Kidney (tissue), 14 donors: ENCODE data around the gene KLRF2. TPM values are rescaled to one million over a fixed set of nuclear protein-coding genes. Genes with fewer than 3 reads are reported as not detected.

Experiments used
- DNase-seq, 5 donors: peaks; one replicate each; pipeline ENCODE4 v3.0.0-alpha.2; 2013 to 2020
- FAIRE-seq: peaks from 2 replicates; lab custom pipeline; 2012; peaks lifted over from hg19 to GRCh38; lab: Jason Lieb, UNC
- H3K27ac ChIP-seq, 2 donors: one replicate each; pipeline ENCODE4 v1.7.0; 2013; ENCODE audit warnings: low read depth in 2 of 2, low read length in 2 of 2, inconsistent platforms in 1 of 2
- H3K27me3 ChIP-seq: one replicate; pipeline ENCODE4 v1.7.1; 2013; ENCODE audit warnings: low read length, inconsistent platforms; ENCODE audit not compliant: control insufficient read depth, insufficient read depth
- H3K36me3 ChIP-seq, 3 donors: one replicate each; pipeline versions ENCODE4 v1.7.0 to v1.7.1; 2013; ENCODE audit warnings: low read length in 3 of 3, control low read depth in 1 of 3, inconsistent platforms in 1 of 3; ENCODE audit not compliant: insufficient read depth in 3 of 3, control insufficient read depth in 2 of 3
- H3K4me1 ChIP-seq, 3 donors: one replicate each; pipeline versions ENCODE4 v1.7.0 to v1.7.1; 2013; ENCODE audit warnings: low read length in 3 of 3, inconsistent platforms in 1 of 3, low read depth in 1 of 3; ENCODE audit not compliant: control insufficient read depth in 2 of 3, insufficient read depth in 2 of 3
- H3K4me3 ChIP-seq, 3 donors: one replicate each; pipeline versions ENCODE4 v1.7.0 to v1.8.1; 2013; ENCODE audit warnings: low read length in 3 of 3, control low read depth in 1 of 3, inconsistent platforms in 1 of 3
- H3K9ac ChIP-seq, 3 donors: one replicate each; pipeline versions ENCODE4 v1.7.0 to v1.7.1; 2013; ENCODE audit warnings: low read length in 3 of 3, control low read depth in 1 of 3, inconsistent platforms in 1 of 3
- H3K9me3 ChIP-seq, 3 donors: one replicate each; pipeline versions ENCODE4 v1.7.0 to v1.7.1; 2013; ENCODE audit warnings: low read length in 3 of 3, control low read depth in 1 of 3, inconsistent platforms in 1 of 3; ENCODE audit not compliant: control insufficient read depth in 2 of 3, insufficient read depth in 1 of 3
- intact Hi-C: fragments of 100-400 bp; cut with DNase I; formaldehyde crosslinking; loops from one replicate; pipeline ENCODE4 v1.11.1; 2022
- polyA plus RNA-seq: library from polyadenylated mRNA; stranded (reverse); fragments of 350-450 nt; fragmentation: Illumina TruSeq; extraction: RNeasy Lipid Tissue Mini Kit (QIAGEN cat#74804); gene quantifications from one replicate; pipeline ENCODE4 v1.2.3, GENCODE V29; 2014; ENCODE audit warnings: low read depth, low replicate concordance; ENCODE audit not compliant: insufficient read depth
- total RNA-seq: library from RNA; stranded (reverse); fragmentation: NEBNext Ultra II Directional; extraction: Animal tissue kit (Norgen Biotek cat#: 25700); gene quantifications from one replicate; pipeline ENCODE4 v1.2.1, GENCODE V29; 2021
- TF ChIP-seq, protein P1 (sequence below): IDR thresholded peaks from 3 replicates; pipeline ENCODE4 v1.5.1; 2012; ENCODE audit warnings: mild to moderate bottlenecking, moderate library complexity, borderline replicate concordance; ENCODE audit not compliant: insufficient read depth; ENCODE audit errors: extremely low read depth
- donor health status: control.
- donor health status: control.
- donor health status: control.
- donor health status: control.
- donor health status: control.
- donor health status: DM: yes; HTN: yes; CAD: no.
- donor health status: Normal renal cell carcinoma (clear cell type).

Gene KLRF2
- total and polyA plus RNA-seq, 2 donors from 2014 or later: not detected

GRCh38 chr12:9897535-9897934 lies 16.2 kb downstream of the KLRF2 start:
- H3K27me3 ChIP-seq: no peaks in the 10 kb centered on the region
- no peak overlapping the region for H3K9ac ChIP-seq
- DNase-seq (no peak), FAIRE-seq (no peak)
- no peaks in the 10 kb centered on the region for H3K36me3 ChIP-seq
- intact Hi-C loops: no loop called here
- no peaks in the 10 kb centered on the region for H3K4me1 ChIP-seq
- no peaks in the 10 kb centered on the region for H3K9me3 ChIP-seq
- TF ChIP-seq, protein P1, sequence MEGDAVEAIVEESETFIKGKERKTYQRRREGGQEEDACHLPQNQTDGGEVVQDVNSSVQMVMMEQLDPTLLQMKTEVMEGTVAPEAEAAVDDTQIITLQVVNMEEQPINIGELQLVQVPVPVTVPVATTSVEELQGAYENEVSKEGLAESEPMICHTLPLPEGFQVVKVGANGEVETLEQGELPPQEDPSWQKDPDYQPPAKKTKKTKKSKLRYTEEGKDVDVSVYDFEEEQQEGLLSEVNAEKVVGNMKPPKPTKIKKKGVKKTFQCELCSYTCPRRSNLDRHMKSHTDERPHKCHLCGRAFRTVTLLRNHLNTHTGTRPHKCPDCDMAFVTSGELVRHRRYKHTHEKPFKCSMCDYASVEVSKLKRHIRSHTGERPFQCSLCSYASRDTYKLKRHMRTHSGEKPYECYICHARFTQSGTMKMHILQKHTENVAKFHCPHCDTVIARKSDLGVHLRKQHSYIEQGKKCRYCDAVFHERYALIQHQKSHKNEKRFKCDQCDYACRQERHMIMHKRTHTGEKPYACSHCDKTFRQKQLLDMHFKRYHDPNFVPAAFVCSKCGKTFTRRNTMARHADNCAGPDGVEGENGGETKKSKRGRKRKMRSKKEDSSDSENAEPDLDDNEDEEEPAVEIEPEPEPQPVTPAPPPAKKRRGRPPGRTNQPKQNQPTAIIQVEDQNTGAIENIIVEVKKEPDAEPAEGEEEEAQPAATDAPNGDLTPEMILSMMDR: no peak
- no peak overlapping the region for H3K27ac ChIP-seq
- H3K4me3 ChIP-seq: no peak overlapping the region

- Histone ChIP-seq H3K4me1 (no peaks in the 10 kb centered on the region), H3K9ac (no peak overlapping the region), H3K9me3 (peaks cover 0 to 6% (median 0%) of the 10 kb centered on the region in 3 donors), H3K27me3 (no peaks in the 10 kb centered on the region), H3K36me3 (no peaks in the 10 kb centered on the region), H3K4me3 (no peak overlapping the region), H3K27ac (no peak overlapping the region)
- FAIRE-seq (no peak), DNase-seq (no peak)
- intact Hi-C loops: no loop called here
- TF ChIP-seq, protein P1: no peak
Observed at GRCh38 chr12:9899209-9899608, 17.9 kb downstream of the KLRF2 start.

DNA sequence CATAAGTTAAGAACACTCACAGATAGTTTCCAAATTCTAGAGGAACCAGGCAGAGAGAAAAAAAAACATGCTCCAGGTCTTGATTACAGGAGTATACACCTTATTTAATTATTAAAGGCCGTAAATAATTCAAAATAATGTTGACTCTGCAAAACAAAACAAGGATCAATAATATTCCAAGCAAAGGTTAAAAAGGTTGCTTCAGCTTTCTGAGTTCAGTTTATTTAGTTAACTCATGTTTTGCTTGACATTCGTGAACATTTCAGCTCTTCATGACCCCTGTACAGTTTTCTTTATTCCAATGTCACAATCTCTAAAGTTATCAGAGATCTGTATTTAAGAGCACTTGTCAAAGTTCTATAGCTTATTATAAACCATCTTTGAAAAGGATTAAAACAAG lies 19.6 kb downstream of the KLRF2 start:
- FAIRE-seq (no peak), DNase-seq (no peak)
- no peak overlapping the region for H3K4me3 ChIP-seq
- peaks cover 0 to 6% (median 0%) of the 10 kb centered on the region in 3 donors for H3K9me3 ChIP-seq
- no peak overlapping the region for H3K27ac ChIP-seq
- intact Hi-C loops: no loop called here
- H3K36me3 ChIP-seq: no peaks in the 10 kb centered on the region
- H3K4me1 ChIP-seq: no peaks in the 10 kb centered on the region
- TF ChIP-seq, protein P1: no peak
- H3K27me3 ChIP-seq: no peaks in the 10 kb centered on the region
- H3K9ac ChIP-seq: no peak overlapping the region

DNA sequence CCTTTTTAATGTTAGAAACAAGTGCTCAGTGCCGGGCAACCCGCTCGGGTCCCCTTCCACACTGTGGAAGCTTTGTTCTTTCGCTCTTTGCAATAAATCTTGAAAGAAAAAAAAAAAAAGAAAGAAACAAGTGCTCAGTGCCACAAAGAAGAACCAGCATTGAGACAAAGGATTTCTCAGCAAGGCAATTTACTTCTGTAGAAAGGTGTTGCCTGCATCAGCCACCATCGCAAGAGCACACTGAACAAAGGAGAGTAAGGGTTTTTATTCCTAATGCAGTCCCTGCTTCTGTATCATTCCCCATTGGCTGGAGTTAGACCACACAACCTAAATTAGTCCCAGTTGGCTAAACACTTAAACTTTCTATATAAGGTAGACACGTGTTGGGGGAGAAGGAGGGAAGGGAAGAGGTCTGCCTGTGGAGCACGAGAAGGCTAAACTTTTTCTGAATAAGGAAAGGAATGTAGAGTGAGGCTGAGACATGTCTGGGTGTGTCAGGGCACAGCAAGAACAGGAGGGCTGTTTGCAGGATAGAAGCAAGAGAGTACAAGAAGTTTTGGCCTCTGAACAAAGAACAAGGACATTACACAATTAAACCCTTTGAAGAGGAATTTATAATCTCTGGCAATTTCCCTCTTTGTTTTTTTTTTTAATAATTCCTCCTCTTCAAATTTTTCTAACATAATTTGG lies 21.4 kb downstream of the KLRF2 start:
- FAIRE-seq (no peak), DNase-seq (no peak)
- no peaks in the 10 kb centered on the region for H3K27me3 ChIP-seq
- H3K36me3 ChIP-seq: no peaks in the 10 kb centered on the region
- no peak overlapping the region for H3K4me3 ChIP-seq
- intact Hi-C loops: no loop called here
- no peak overlapping the region for H3K27ac ChIP-seq
- TF ChIP-seq, protein P1: no peak
- no peaks in the 10 kb centered on the region for H3K4me1 ChIP-seq
- H3K9ac ChIP-seq: no peak overlapping the region
- peaks cover 0 to 6% (median 0%) of the 10 kb centered on the region in 3 donors for H3K9me3 ChIP-seq
